Kidney (tissue), 14 donors: ENCODE measurements around the gene CFD. TPM values are rescaled to one million over a fixed set of nuclear protein-coding genes. Genes with fewer than 3 reads are reported as not detected.

Experiments used
- DNase-seq, 5 donors: peaks; one replicate each; pipeline ENCODE4 v3.0.0-alpha.2; 2013 to 2020
- FAIRE-seq: peaks from 2 replicates; lab custom pipeline; 2012; peaks lifted over from hg19 to GRCh38; lab: Jason Lieb, UNC
- H3K27ac ChIP-seq, 2 donors: one replicate each; pipeline ENCODE4 v1.7.0; 2013; ENCODE audit warnings: low read depth in 2 of 2, low read length in 2 of 2, inconsistent platforms in 1 of 2
- H3K27me3 ChIP-seq: one replicate; pipeline ENCODE4 v1.7.1; 2013; ENCODE audit warnings: low read length, inconsistent platforms; ENCODE audit not compliant: control insufficient read depth, insufficient read depth
- H3K36me3 ChIP-seq, 3 donors: one replicate each; pipeline versions ENCODE4 v1.7.0 to v1.7.1; 2013; ENCODE audit warnings: low read length in 3 of 3, control low read depth in 1 of 3, inconsistent platforms in 1 of 3; ENCODE audit not compliant: insufficient read depth in 3 of 3, control insufficient read depth in 2 of 3
- H3K4me1 ChIP-seq, 3 donors: one replicate each; pipeline versions ENCODE4 v1.7.0 to v1.7.1; 2013; ENCODE audit warnings: low read length in 3 of 3, inconsistent platforms in 1 of 3, low read depth in 1 of 3; ENCODE audit not compliant: control insufficient read depth in 2 of 3, insufficient read depth in 2 of 3
- H3K4me3 ChIP-seq, 3 donors: one replicate each; pipeline versions ENCODE4 v1.7.0 to v1.8.1; 2013; ENCODE audit warnings: low read length in 3 of 3, control low read depth in 1 of 3, inconsistent platforms in 1 of 3
- H3K9ac ChIP-seq, 3 donors: one replicate each; pipeline versions ENCODE4 v1.7.0 to v1.7.1; 2013; ENCODE audit warnings: low read length in 3 of 3, control low read depth in 1 of 3, inconsistent platforms in 1 of 3
- H3K9me3 ChIP-seq, 3 donors: one replicate each; pipeline versions ENCODE4 v1.7.0 to v1.7.1; 2013; ENCODE audit warnings: low read length in 3 of 3, control low read depth in 1 of 3, inconsistent platforms in 1 of 3; ENCODE audit not compliant: control insufficient read depth in 2 of 3, insufficient read depth in 1 of 3
- intact Hi-C: fragments of 100-400 bp; cut with DNase I; formaldehyde crosslinking; loops from one replicate; pipeline ENCODE4 v1.11.1; 2022
- polyA plus RNA-seq: library from polyadenylated mRNA; stranded (reverse); fragments of 350-450 nt; fragmentation: Illumina TruSeq; extraction: RNeasy Lipid Tissue Mini Kit (QIAGEN cat#74804); gene quantifications from one replicate; pipeline ENCODE4 v1.2.3, GENCODE V29; 2014; ENCODE audit warnings: low read depth, low replicate concordance; ENCODE audit not compliant: insufficient read depth
- total RNA-seq: library from RNA; stranded (reverse); fragmentation: NEBNext Ultra II Directional; extraction: Animal tissue kit (Norgen Biotek cat#: 25700); gene quantifications from one replicate; pipeline ENCODE4 v1.2.1, GENCODE V29; 2021
- TF ChIP-seq, protein P1 (sequence below): IDR thresholded peaks from 3 replicates; pipeline ENCODE4 v1.5.1; 2012; ENCODE audit warnings: mild to moderate bottlenecking, moderate library complexity, borderline replicate concordance; ENCODE audit not compliant: insufficient read depth; ENCODE audit errors: extremely low read depth
- donor health status: control.
- donor health status: control.
- donor health status: control.
- donor health status: control.
- donor health status: control.
- donor health status: DM: yes; HTN: yes; CAD: no.
- donor health status: Normal renal cell carcinoma (clear cell type).

Gene CFD
- total and polyA plus RNA-seq, 2 donors from 2014 or later = 4.6 to 35.1 TPM

GRCh38 chr19:873084-873483 lies 13.6 kb downstream of the CFD start:
- no peak overlapping the region for H3K9ac ChIP-seq
- H3K36me3 ChIP-seq = peaks cover 0 to 13% (median 0%) of the 10 kb centered on the region in 3 donors
- no peaks in the 10 kb centered on the region for H3K9me3 ChIP-seq
- H3K27me3 ChIP-seq = no peaks in the 10 kb centered on the region
- H3K27ac ChIP-seq = no peak overlapping the region
- peak in 1 of 5 donors; percentile 89 for DNase-seq
- no peak for FAIRE-seq
- H3K4me3 ChIP-seq = no peak overlapping the region
- intact Hi-C loops = no loop called here
- TF ChIP-seq, protein P1, sequence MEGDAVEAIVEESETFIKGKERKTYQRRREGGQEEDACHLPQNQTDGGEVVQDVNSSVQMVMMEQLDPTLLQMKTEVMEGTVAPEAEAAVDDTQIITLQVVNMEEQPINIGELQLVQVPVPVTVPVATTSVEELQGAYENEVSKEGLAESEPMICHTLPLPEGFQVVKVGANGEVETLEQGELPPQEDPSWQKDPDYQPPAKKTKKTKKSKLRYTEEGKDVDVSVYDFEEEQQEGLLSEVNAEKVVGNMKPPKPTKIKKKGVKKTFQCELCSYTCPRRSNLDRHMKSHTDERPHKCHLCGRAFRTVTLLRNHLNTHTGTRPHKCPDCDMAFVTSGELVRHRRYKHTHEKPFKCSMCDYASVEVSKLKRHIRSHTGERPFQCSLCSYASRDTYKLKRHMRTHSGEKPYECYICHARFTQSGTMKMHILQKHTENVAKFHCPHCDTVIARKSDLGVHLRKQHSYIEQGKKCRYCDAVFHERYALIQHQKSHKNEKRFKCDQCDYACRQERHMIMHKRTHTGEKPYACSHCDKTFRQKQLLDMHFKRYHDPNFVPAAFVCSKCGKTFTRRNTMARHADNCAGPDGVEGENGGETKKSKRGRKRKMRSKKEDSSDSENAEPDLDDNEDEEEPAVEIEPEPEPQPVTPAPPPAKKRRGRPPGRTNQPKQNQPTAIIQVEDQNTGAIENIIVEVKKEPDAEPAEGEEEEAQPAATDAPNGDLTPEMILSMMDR = no peak
- H3K4me1 ChIP-seq = peaks cover 0 to 4% (median 0%) of the 10 kb centered on the region in 3 donors

GRCh38 chr19:873561-874041 lies 14.1 kb downstream of the CFD start:
- H3K27ac ChIP-seq = no peak overlapping the region
- FAIRE-seq (no peak), DNase-seq (peak in 1 of 5 donors; percentile 83)
- no peaks in the 10 kb centered on the region for H3K9me3 ChIP-seq
- no peaks in the 10 kb centered on the region for H3K27me3 ChIP-seq
- H3K9ac ChIP-seq = no peak overlapping the region
- peaks cover 0 to 4% (median 0%) of the 10 kb centered on the region in 3 donors for H3K4me1 ChIP-seq
- TF ChIP-seq, protein P1 = no peak
- peaks cover 0 to 11% (median 0%) of the 10 kb centered on the region in 3 donors for H3K36me3 ChIP-seq
- H3K4me3 ChIP-seq = no peak overlapping the region
- intact Hi-C loops = no loop called here

GRCh38 chr19:875265-875879 lies 15.9 kb downstream of the CFD start:
- no peak for DNase-seq

More at GRCh38 chr19:875265-875879, 15.9 kb downstream of the CFD start:
- H3K9ac ChIP-seq = no peak overlapping the region
- intact Hi-C loops = no loop called here
- no peaks in the 10 kb centered on the region for H3K9me3 ChIP-seq
- no peaks in the 10 kb centered on the region for H3K27me3 ChIP-seq
- peaks cover 0 to 4% (median 0%) of the 10 kb centered on the region in 3 donors for H3K4me1 ChIP-seq
- TF ChIP-seq, protein P1 = no peak
- no peak overlapping the region for H3K27ac ChIP-seq
- FAIRE-seq = no peak
- peaks cover 0 to 11% (median 2%) of the 10 kb centered on the region in 3 donors for H3K36me3 ChIP-seq
- H3K4me3 ChIP-seq = no peak overlapping the region
